ENCODE data around the gene FGD4.

FGD4 gene

DNA sequence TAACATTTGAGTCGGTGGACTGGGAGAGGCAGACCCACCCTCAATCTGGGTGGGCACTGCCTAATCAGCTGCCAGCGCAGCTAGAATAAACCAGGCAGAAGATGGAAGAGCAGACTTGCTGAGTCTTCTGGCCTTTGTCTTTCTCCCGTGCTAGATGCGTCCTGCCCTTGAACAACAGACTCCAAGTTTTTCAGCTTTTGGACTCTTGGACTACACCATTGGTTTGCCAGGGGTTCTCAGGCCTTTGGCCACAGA, 252.5 kb downstream of the FGD4 start:
- no peak overlapping the region for H3K4me3 ChIP-seq (IDR thresholded peaks at IDR 0.05; ENCODE audit: insufficient read depth, low read depth, low read length)
- no peaks in the 10 kb centered on the region for H3K79me2 ChIP-seq (ENCODE audit: insufficient read depth, low read depth)
- no peak overlapping the region for H3K4me2 ChIP-seq
- TF ChIP-seq, protein P1, sequence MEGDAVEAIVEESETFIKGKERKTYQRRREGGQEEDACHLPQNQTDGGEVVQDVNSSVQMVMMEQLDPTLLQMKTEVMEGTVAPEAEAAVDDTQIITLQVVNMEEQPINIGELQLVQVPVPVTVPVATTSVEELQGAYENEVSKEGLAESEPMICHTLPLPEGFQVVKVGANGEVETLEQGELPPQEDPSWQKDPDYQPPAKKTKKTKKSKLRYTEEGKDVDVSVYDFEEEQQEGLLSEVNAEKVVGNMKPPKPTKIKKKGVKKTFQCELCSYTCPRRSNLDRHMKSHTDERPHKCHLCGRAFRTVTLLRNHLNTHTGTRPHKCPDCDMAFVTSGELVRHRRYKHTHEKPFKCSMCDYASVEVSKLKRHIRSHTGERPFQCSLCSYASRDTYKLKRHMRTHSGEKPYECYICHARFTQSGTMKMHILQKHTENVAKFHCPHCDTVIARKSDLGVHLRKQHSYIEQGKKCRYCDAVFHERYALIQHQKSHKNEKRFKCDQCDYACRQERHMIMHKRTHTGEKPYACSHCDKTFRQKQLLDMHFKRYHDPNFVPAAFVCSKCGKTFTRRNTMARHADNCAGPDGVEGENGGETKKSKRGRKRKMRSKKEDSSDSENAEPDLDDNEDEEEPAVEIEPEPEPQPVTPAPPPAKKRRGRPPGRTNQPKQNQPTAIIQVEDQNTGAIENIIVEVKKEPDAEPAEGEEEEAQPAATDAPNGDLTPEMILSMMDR (conservative IDR thresholded peaks at IDR 0.05; ENCODE audit: low read depth, low read length): no peak
- no peak overlapping the region for H2AFZ ChIP-seq (ENCODE audit: low read depth)
- no peaks in the 10 kb centered on the region for H3K27me3 ChIP-seq (ENCODE audit: insufficient read depth, low read depth)
- no peak overlapping the region for H3K27ac ChIP-seq
- no peak overlapping the region for H3K9ac ChIP-seq
- no peaks in the 10 kb centered on the region for H3K36me3 ChIP-seq (ENCODE audit: insufficient read depth)
- no peaks in the 10 kb centered on the region for H3K4me1 ChIP-seq (ENCODE audit: low read depth, poor library complexity, severe bottlenecking)
- H4K20me1 ChIP-seq (ENCODE audit: insufficient read depth): no peaks in the 10 kb centered on the region

DNA sequence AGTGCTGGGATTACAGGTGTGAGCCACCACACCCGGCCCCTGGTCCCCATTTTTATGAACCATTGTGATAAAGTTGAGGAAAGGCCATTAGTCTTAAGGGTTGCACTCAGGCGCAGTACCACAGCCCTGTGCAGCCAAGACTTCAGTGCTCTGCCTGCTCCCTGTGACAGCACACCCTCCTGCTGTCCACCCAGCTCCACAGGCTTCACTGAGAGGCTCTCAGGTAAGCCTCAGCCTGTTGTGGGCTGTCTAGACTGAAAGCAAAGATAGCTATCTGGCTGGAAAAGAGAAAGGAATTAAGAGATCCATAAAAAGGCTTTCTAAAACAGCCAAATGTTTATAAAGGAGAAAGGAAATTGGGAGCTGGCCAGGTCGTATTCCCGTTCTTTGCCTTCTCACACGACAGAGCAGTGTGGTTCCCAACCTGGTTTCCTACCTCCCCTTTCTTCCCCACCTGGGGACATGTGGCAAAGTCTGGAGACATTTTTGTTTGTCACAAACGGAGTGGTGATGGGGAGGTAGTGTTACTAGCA, 260.6 kb downstream of the FGD4 start:
- Histone ChIP-seq H3K9ac (no peak overlapping the region), H3K4me1 (ENCODE audit: low read depth, poor library complexity, severe bottlenecking) (no peaks in the 10 kb centered on the region), H3K36me3 (ENCODE audit: insufficient read depth) (no peaks in the 10 kb centered on the region), H3K27ac (no peak overlapping the region), H2AFZ (ENCODE audit: low read depth) (no peak overlapping the region), H3K27me3 (ENCODE audit: insufficient read depth, low read depth) (no peaks in the 10 kb centered on the region), H3K79me2 (ENCODE audit: insufficient read depth, low read depth) (no peaks in the 10 kb centered on the region), H3K4me2 (no peak overlapping the region), H4K20me1 (ENCODE audit: insufficient read depth) (no peaks in the 10 kb centered on the region), H3K4me3 (IDR thresholded peaks at IDR 0.05; ENCODE audit: insufficient read depth, low read depth, low read length) (no peak overlapping the region)
- TF ChIP-seq, protein P1 (conservative IDR thresholded peaks at IDR 0.05; ENCODE audit: low read depth, low read length): no peak

DNA sequence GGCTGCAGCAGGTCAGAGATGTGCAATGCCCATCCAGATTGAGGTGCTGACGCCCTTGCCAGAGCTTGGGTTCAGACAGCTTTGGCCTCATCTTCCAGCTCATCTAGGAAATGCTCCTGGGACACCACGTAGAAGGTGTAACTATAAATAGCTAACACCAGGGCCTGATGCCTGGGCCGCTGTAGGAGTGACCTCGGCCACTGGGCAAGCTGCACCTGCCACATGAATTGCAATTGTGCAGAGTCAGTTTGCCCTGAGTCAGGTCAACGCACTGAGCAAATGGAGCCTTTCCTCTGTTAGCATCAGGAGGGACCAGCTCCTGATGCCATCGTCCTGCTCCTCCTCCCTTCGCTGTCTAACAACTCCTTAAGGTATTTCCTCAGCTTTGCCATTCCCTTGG, 262.3 kb downstream of the FGD4 start:
- H3K4me3 ChIP-seq (IDR thresholded peaks at IDR 0.05; ENCODE audit: insufficient read depth, low read depth, low read length): no peak overlapping the region
- H3K4me1 ChIP-seq (ENCODE audit: low read depth, poor library complexity, severe bottlenecking): no peaks in the 10 kb centered on the region
- no peaks in the 10 kb centered on the region for H3K36me3 ChIP-seq (ENCODE audit: insufficient read depth)
- H2AFZ ChIP-seq (ENCODE audit: low read depth): no peak overlapping the region
- H4K20me1 ChIP-seq (ENCODE audit: insufficient read depth): no peaks in the 10 kb centered on the region
- no peak overlapping the region for H3K9ac ChIP-seq
- H3K27me3 ChIP-seq (ENCODE audit: insufficient read depth, low read depth): no peaks in the 10 kb centered on the region
- no peak overlapping the region for H3K4me2 ChIP-seq
- H3K27ac ChIP-seq: no peak overlapping the region
- no peaks in the 10 kb centered on the region for H3K79me2 ChIP-seq (ENCODE audit: insufficient read depth, low read depth)
- TF ChIP-seq, protein P1 (conservative IDR thresholded peaks at IDR 0.05; ENCODE audit: low read depth, low read length): no peak

DNA sequence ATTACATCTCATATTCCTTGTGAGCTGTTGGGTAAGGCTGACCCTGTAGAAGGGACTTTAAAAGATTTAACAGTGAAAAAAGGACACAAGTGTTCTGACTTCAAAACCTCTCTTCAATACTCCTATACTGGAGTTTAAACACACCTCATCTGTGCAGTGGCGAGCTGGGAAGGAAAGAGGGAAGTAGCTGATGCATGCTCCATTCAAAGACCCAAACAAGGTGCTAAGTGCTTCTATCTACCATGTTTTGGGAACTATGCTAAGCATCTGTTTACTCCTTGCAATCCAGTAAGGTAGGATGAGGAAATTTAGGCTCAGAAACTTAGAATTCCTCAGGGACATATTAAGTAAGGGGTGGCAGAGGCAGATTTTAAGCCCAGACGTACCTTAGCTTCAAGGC, 263.3 kb downstream of the FGD4 start:
- no peaks in the 10 kb centered on the region for H4K20me1 ChIP-seq (ENCODE audit: insufficient read depth)
- no peaks in the 10 kb centered on the region for H3K79me2 ChIP-seq (ENCODE audit: insufficient read depth, low read depth)
- H3K36me3 ChIP-seq (ENCODE audit: insufficient read depth): no peaks in the 10 kb centered on the region
- TF ChIP-seq, protein P1 (conservative IDR thresholded peaks at IDR 0.05; ENCODE audit: low read depth, low read length): no peak
- H3K27ac ChIP-seq: no peak overlapping the region
- no peak overlapping the region for H3K9ac ChIP-seq
- no peak overlapping the region for H3K4me3 ChIP-seq (IDR thresholded peaks at IDR 0.05; ENCODE audit: insufficient read depth, low read depth, low read length)
- no peaks in the 10 kb centered on the region for H3K4me1 ChIP-seq (ENCODE audit: low read depth, poor library complexity, severe bottlenecking)
- no peak overlapping the region for H2AFZ ChIP-seq (ENCODE audit: low read depth)
- H3K4me2 ChIP-seq: no peak overlapping the region
- H3K27me3 ChIP-seq (ENCODE audit: insufficient read depth, low read depth): no peaks in the 10 kb centered on the region

DNA sequence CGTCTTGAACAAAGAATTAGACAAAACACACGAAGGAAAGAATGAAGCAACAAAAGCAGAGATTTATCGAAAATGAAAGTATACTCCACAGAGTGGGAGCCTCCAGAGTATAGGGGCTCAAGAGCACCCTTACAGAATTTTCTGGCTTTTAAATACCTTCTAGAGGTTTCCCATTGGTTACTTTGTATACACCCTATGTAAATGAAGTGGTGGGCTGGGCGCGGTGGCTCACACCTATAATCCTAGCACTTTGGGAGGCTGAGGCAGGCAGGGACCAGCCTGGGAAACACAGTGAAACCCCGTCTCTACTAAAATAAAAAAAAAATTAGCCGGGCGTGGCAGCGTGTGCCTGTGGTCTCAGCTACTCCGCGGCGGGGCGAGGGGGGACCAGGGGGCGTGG, 266.7 kb downstream of the FGD4 start:
- Histone ChIP-seq H3K4me2 (no peak overlapping the region), H3K9ac (no peak overlapping the region), H3K36me3 (ENCODE audit: insufficient read depth) (no peaks in the 10 kb centered on the region), H2AFZ (ENCODE audit: low read depth) (no peak overlapping the region), H3K27me3 (ENCODE audit: insufficient read depth, low read depth) (no peaks in the 10 kb centered on the region), H4K20me1 (ENCODE audit: insufficient read depth) (no peaks in the 10 kb centered on the region), H3K4me3 (IDR thresholded peaks at IDR 0.05; ENCODE audit: insufficient read depth, low read depth, low read length) (no peak overlapping the region), H3K27ac (no peak overlapping the region), H3K79me2 (ENCODE audit: insufficient read depth, low read depth) (no peaks in the 10 kb centered on the region), H3K4me1 (ENCODE audit: low read depth, poor library complexity, severe bottlenecking) (no peaks in the 10 kb centered on the region)
- TF ChIP-seq, protein P1 (conservative IDR thresholded peaks at IDR 0.05; ENCODE audit: low read depth, low read length): no peak
